ENCODE results near the gene DNAJB8.
A peak's percentile ranks its signal among the peaks of the same experiment; 100 is the strongest.

Gene DNAJB8

DNA sequence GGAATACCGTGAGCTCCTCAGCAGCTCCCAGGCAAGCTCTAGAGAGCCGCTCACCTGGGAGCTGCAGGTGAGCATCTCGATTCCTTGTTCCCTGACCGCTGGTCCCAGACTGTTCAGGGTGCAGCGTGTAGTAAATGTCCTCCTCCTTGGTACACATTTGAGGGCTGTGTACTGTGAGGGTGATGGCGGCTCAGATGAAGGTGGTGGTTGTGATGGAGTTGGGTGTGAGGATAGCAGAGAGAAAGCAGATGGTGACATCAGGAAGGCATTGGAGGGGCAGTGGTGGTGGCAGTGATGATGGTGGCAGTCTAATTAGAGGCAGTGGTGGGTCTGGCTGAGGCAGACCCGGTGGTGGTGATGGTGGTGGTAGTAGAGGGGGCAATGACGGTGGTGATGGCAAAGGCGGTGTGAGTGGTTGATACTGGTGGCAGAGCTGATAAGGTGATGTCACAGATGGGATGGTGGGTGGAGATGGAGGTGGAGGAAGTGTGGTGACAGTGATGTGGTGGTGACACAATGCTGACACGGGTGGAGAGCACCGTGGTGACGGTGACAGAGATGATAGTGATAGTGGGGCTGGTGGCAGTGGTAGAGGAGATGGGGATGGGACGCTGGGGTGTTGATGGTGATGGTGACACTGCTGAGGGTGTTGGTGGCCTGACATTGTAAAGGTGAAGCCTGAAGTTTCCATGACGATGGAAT is at the start of gene DNAJB8:
TSS of gene DNAJB8 (minus strand) at position 51 of the 702 bp plus-strand sequence. CDS start 3,645 bp downstream, outside the sequence.
- no peak for FAIRE-seq
- DNase-seq (ENCODE audit: extremely low spot score, insufficient read length, low read depth): no peak

DNA sequence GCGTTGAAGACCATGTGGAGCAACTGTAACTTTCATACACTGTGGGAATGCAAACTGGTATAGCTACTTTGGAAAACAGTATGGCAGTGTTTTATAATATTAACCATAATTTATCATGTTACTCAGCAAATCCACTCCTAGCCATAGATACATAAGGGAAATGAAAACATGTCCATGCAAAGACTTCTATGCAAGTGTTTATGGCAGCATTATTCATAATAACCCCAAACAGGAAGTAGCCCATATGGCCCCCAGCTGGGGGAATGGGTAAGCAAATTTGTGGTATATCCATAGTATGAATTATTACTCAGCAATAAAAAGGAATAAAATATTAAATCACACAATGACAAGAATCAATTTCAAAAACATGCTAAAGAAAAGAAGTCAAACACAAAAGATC is 49.3 kb upstream of the DNAJB8 start:
- FAIRE-seq (no peak), DNase-seq (ENCODE audit: extremely low spot score, insufficient read length, low read depth) (no peak)

GRCh38 chr3:128508852-128509251 is 42.2 kb upstream of the DNAJB8 start:
- FAIRE-seq: no peak
- no peak for DNase-seq (ENCODE audit: extremely low spot score, insufficient read length, low read depth)

- DNase-seq (ENCODE audit: extremely low spot score, insufficient read length, low read depth): no peak
- no peak for FAIRE-seq
Measured at GRCh38 chr3:128506754-128507153, 40.1 kb upstream of the DNAJB8 start.

DNA sequence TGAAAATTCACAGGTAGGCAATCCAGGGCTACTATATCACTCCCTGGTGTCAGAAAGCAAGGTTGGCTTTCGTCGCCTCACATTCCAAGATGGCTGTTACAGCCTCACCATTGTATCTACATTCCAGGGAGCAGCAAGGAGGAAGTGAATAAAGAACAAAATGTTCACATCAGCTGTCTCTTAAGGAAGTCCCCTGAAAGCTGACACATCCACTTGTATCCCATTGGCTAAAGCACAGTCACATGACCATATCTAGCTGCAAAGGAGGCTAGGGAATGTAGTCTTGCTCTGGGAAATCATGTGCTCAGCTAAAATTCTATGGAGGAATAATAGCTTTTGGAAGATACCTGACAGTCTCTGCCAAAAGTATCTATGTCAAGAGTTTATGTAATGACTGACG is 39.1 kb upstream of the DNAJB8 start:
- FAIRE-seq (no peak), DNase-seq (ENCODE audit: extremely low spot score, insufficient read length, low read depth) (no peak)

GRCh38 chr3:128504963-128505730 is 38.5 kb upstream of the DNAJB8 start:
- FAIRE-seq (no peak), DNase-seq (ENCODE audit: extremely low spot score, insufficient read length, low read depth) (no peak)

DNA sequence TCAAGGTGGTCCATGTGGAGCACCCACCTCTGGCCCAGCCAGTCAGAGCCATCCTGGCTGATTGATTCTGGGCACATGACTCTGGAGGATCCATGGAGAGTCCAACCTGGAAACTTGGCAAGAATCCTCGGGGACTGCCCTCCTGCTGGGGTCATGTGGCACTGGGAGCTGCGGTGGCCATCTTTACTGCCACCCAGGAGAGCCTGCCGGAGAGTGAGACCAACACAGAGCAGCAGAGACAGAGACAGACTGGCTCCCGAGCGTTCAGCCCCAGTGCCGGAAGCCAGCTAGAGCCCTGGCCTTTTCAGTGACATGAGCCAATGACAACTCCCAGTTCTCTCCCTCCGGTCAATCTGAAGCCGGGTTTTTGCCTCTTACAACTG is 37.8 kb upstream of the DNAJB8 start:
- no peak for DNase-seq (ENCODE audit: extremely low spot score, insufficient read length, low read depth)
- no peak for FAIRE-seq

DNA sequence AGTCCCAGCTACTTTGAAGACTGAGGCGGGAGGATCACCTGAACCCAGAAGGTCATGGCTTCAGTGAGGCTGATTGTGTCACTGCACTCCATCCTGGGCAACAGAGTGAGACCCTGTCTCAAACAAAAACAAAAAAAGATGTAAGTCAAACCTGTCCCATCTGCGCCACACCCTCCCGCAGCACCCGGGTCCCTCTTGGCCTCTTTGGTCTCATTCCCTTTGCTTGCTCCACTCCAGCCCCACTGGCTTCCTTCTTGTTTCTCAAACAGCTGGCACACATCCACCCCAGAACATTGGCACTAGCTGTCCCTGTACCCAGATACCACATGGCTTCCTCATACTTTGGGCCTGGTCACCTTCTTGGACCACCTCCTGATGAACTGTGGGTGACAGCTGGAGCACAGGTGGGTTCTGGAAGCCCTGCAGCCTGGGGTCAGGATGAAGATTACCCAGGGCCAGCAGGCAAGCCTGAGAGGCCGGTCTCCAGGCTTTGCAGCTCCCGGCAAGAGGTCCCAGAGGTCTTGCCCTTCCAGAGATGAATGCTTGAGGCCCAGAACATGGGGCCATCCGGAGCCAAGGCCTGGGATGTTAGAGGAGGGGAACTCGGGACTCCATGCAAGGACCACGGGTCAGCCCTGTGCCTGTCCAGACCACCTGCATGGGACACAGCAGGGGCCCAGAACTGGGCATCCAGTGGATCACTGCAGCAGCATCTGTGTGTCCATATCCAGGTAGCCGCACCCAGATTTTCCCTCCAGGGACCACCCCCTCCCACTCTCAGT is 37.3 kb upstream of the DNAJB8 start:
- DNase-seq (ENCODE audit: extremely low spot score, insufficient read length, low read depth) (no peak), FAIRE-seq (no peak)

DNA sequence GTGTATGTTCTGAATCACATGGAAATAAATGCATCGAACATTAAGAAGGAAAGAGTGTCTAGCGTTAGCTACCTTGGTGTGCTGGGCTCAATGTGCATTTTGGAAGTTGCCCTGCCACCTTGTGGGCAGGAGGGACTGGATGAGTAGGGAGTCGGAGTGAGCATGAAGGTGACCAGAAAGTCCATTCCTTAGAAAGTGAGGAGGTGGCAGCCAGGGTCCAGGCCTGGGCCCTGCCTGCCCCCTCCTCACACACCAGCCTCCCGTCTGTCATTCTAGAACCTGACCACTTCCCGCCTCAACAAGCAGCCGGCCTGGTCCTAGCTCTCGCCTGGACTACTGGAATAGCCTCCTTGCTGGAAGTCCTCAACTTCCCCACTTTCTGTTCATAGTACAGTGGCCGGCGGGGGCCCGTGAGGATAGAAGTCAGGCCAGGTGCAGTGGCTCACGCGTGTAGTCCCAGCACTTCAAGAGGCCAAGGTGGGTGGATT is 36.5 kb upstream of the DNAJB8 start:
- FAIRE-seq (no peak), DNase-seq (ENCODE audit: extremely low spot score, insufficient read length, low read depth) (no peak)

GRCh38 chr3:128502712-128503111 is 36.0 kb upstream of the DNAJB8 start:
- FAIRE-seq: peak; percentile 9

GRCh38 chr3:128501431-128501830 is 34.7 kb upstream of the DNAJB8 start:
- no peak for FAIRE-seq
- no peak for DNase-seq (ENCODE audit: extremely low spot score, insufficient read length, low read depth)

More at GRCh38 chr3:128502712-128503111, 36.0 kb upstream of the DNAJB8 start:
- no peak for DNase-seq (ENCODE audit: extremely low spot score, insufficient read length, low read depth)

DNA sequence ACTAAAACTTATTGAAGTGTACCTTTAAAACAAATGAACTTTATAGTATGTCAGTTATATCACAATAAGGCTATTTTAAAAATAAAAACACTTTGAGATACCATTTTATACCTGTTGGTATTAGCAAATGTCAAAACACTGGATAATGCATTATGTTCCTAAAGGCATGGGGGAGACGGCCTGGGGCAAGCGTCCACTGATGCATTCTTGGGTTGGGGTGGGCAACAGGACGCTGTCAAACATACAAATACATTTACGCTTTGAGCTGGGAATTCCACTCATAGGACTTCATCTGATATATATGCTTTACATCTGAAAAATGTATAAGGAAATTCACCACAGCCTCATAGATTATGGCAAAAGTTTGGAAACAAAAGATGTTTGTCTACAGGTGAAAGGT is 33.9 kb upstream of the DNAJB8 start:
- DNase-seq (ENCODE audit: extremely low spot score, insufficient read length, low read depth): no peak
- FAIRE-seq: no peak

- FAIRE-seq (no peak), DNase-seq (ENCODE audit: extremely low spot score, insufficient read length, low read depth) (no peak)
Measured at GRCh38 chr3:128499724-128500275, 33.1 kb upstream of the DNAJB8 start.

DNA sequence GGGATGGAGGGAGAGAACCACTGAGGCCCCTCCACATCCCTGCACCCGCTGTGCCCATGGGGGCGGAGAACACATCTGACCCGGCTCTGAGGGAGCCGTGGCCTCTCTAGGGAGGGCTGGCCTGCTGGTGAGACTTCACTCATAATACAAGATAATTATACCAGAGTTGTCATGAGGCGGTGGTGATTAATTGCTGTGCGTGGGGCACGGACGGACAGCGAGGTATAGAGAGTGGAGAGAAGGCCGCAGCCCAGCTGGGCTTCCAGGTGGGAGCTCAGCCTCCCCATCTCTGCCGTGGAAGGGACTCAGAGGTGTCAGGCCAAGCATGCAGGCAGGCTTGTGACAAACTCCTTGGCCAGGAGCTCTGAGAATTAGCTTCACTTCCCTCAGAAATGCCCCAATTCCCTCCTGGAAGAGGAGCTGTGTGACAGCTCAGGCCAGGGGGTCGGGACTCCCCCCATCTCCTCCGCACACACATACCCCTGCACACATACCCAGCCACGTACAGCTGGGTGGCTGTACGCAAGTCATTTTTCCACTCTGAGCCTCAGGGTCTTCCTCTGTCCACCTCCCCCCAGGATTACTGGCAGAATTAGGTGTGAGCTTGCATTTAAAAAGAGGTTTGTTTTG is 32.3 kb upstream of the DNAJB8 start:
- DNase-seq (ENCODE audit: extremely low spot score, insufficient read length, low read depth): no peak
- FAIRE-seq: no peak

- no peak for FAIRE-seq
- DNase-seq (ENCODE audit: extremely low spot score, insufficient read length, low read depth): no peak
Measured at GRCh38 chr3:128498127-128498626, 31.5 kb upstream of the DNAJB8 start.

- DNase-seq (ENCODE audit: extremely low spot score, insufficient read length, low read depth) (peak; percentile 52), FAIRE-seq (no peak)
Measured at GRCh38 chr3:128497305-128498126, 30.8 kb upstream of the DNAJB8 start.

GRCh38 chr3:128496602-128497304 is 30.1 kb upstream of the DNAJB8 start:
- DNase-seq (ENCODE audit: extremely low spot score, insufficient read length, low read depth) (no peak), FAIRE-seq (no peak)

DNA sequence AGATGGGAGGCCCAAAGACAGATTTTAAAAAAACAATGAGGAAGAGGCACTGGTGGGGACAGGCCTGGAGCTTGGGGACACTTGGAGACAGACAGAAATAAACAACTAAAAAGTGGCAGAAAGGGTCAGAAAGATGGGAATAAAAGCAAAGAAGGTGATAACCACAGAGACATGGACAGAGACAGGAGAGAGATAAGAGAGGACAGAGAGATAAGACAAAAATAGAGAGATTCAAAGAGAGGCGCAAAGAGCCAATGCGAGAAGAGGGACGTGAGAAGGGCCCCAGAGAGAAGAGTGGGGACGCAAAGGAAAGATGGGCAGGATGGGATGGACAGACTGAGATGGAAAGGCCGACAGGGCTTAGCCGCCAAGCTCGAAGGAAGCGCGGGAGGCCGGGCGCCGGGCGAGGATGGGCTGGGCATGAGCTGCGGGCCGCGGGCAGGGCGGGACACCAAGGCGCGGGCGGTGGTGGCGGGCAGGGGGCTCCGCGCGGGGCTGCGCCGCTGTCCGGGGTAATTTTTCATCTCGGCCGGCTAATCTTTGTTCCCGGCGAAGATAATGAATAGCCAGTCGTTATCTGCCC is 29.4 kb upstream of the DNAJB8 start:
- DNase-seq (ENCODE audit: extremely low spot score, insufficient read length, low read depth) (no peak), FAIRE-seq (no peak)

All from GM18507 (cell line).